Stomach (tissue), 4 donors: Measurements from ENCODE around the gene CDRT4.

Experiments
- EP300 ChIP-seq: sonication (generic); formaldehyde crosslinking; IDR thresholded peaks from one replicate; pipeline ENCODE4 v1.6.1; 2017; ENCODE audit warnings: antibody characterized with exemption
- TF ChIP-seq, protein P1 (sequence below), 7 experiments: fragments of 450-650 bp in 4 of 7; fragments of 200-600 bp in 3 of 7; sonication (generic) in 3 of 7; IDR thresholded peaks; one replicate each; pipeline ENCODE4 v1.5.1; 2016 to 2019; ENCODE audit warnings: antibody characterized with exemption in 7 of 7, control low read depth in 2 of 7, mild to moderate bottlenecking in 1 of 7

DNA sequence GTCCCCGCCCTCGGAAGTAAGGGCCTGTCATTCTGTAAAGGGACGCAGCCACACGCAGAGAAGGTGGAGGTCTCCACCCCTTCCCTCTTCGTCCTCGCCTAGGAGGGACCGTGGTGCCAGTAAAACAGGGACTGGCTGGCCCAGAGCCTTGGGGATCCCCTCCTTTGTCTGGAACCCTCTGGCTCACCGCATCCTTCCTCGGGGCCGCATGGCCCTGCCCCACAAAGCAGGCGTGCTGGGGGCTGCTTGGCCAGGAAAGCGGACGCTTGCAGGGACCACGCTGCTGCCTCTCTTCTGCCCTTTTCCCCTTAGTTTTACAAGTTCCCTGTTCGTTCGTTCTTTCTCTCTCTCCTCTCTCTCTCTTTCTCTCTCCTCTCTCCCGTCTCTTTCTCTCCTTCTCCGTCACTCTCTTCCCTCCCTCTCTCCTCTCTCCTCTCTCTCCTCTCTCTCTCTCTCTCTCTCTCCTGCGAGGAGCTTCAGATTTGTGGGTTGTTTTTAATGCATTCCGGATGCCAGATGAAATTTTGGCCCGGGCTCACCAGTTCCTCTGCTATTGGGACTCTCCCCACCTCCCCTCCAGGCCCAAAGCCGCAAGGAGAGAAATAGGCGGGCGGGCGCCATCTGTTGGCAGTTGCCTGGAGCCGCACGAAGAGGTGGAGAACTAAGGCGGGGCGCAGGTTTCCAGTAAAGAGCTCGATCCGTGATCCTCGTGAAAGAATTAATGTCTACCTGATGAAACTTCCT lies 35.1 kb upstream of the CDRT4 start:
- TF ChIP-seq, protein P1, sequence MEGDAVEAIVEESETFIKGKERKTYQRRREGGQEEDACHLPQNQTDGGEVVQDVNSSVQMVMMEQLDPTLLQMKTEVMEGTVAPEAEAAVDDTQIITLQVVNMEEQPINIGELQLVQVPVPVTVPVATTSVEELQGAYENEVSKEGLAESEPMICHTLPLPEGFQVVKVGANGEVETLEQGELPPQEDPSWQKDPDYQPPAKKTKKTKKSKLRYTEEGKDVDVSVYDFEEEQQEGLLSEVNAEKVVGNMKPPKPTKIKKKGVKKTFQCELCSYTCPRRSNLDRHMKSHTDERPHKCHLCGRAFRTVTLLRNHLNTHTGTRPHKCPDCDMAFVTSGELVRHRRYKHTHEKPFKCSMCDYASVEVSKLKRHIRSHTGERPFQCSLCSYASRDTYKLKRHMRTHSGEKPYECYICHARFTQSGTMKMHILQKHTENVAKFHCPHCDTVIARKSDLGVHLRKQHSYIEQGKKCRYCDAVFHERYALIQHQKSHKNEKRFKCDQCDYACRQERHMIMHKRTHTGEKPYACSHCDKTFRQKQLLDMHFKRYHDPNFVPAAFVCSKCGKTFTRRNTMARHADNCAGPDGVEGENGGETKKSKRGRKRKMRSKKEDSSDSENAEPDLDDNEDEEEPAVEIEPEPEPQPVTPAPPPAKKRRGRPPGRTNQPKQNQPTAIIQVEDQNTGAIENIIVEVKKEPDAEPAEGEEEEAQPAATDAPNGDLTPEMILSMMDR (IDR thresholded peaks at IDR 0.05), result peak in 5 of 7 experiments; percentile 70 to 81 (median 77)
- TF ChIP-seq EP300, result no peak
